ENCODE data around the gene FOXP1. TPM values are rescaled to one million over a fixed set of nuclear protein-coding genes. Genes with fewer than 3 reads are reported as not detected.

FOXP1 gene
- total and polyA plus RNA-seq, 8 donors: 95.1 to 143 (median 123) TPM

- Histone ChIP-seq H3K36me3 (no peaks in the 10 kb centered on the region), H3K27ac (no peak overlapping the region), H3K9me3 (no peaks in the 10 kb centered on the region), H3K4me1 (peaks cover 0 to 16% of the 10 kb centered on the region in 2 donors), H3K27me3 (no peaks in the 10 kb centered on the region), H3K4me3 (no peak overlapping the region)
- intact Hi-C loops (cut with DNase I): no loop called here
- no peak for ATAC-seq
- no peak for TF ChIP-seq CTCF (IDR thresholded peaks at IDR 0.05)
- no peak for DNase-seq
Measured at GRCh38 chr3:71089271-71089847, 494.2 kb downstream of the FOXP1 start.

- Histone ChIP-seq H3K36me3 (no peaks in the 10 kb centered on the region), H3K9me3 (no peaks in the 10 kb centered on the region), H3K27me3 (no peaks in the 10 kb centered on the region), H3K27ac (no peak overlapping the region), H3K4me1 (peaks cover 0 to 16% of the 10 kb centered on the region in 2 donors), H3K4me3 (no peak overlapping the region)
- TF ChIP-seq CTCF (IDR thresholded peaks at IDR 0.05): no peak
- ATAC-seq (no peak), DNase-seq (no peak)
- intact Hi-C loops (cut with DNase I): no loop called here
Measured at GRCh38 chr3:71088742-71089141, 494.8 kb downstream of the FOXP1 start.

GRCh38 chr3:71088019-71088708 lies 495.4 kb downstream of the FOXP1 start:
- DNase-seq: no peak
- no peak overlapping the region for H3K4me3 ChIP-seq
- no peaks in the 10 kb centered on the region for H3K36me3 ChIP-seq
- intact Hi-C loops (cut with DNase I): no loop called here
- H3K27ac ChIP-seq: no peak overlapping the region
- no peak for TF ChIP-seq CTCF (IDR thresholded peaks at IDR 0.05)
- ATAC-seq: no peak
- H3K27me3 ChIP-seq: no peaks in the 10 kb centered on the region
- H3K4me1 ChIP-seq: peaks cover 0 to 16% of the 10 kb centered on the region in 2 donors
- H3K9me3 ChIP-seq: no peaks in the 10 kb centered on the region

GRCh38 chr3:71087143-71088018 lies 496.1 kb downstream of the FOXP1 start:
- TF ChIP-seq CTCF (IDR thresholded peaks at IDR 0.05): no peak
- no peak for DNase-seq
- no peak for ATAC-seq
- no peaks in the 10 kb centered on the region for H3K36me3 ChIP-seq
- peaks cover 0 to 16% of the 10 kb centered on the region in 2 donors for H3K4me1 ChIP-seq
- H3K27ac ChIP-seq: no peak overlapping the region
- intact Hi-C loops (cut with DNase I): no loop called here
- H3K4me3 ChIP-seq: no peak overlapping the region
- no peaks in the 10 kb centered on the region for H3K9me3 ChIP-seq
- H3K27me3 ChIP-seq: no peaks in the 10 kb centered on the region

- ATAC-seq (no peak), DNase-seq (no peak)
- no peak overlapping the region for H3K4me3 ChIP-seq
- H3K27ac ChIP-seq: no peak overlapping the region
- intact Hi-C loops (cut with DNase I): no loop called here
- no peaks in the 10 kb centered on the region for H3K9me3 ChIP-seq
- no peaks in the 10 kb centered on the region for H3K36me3 ChIP-seq
- no peaks in the 10 kb centered on the region for H3K27me3 ChIP-seq
- no peak for TF ChIP-seq CTCF (IDR thresholded peaks at IDR 0.05)
- peaks cover 0 to 16% of the 10 kb centered on the region in 2 donors for H3K4me1 ChIP-seq
Measured at GRCh38 chr3:71086777-71087142, 496.8 kb downstream of the FOXP1 start.
